GM04504 (cell line): ENCODE results near the gene RANBP3.
A peak's percentile ranks its signal among the peaks of the same experiment; 100 is the strongest.

Experiments used
- DNase-seq: peaks from one replicate; pipeline ENCODE4 v3.0.0-alpha.2; 2012; ENCODE audit warnings: low read depth

RANBP3 gene

GRCh38 chr19:5949792-5950305 lies 28.1 kb downstream of the RANBP3 start:
- DNase-seq = no peak

GRCh38 chr19:5948752-5949564 lies 29.0 kb downstream of the RANBP3 start:
- no peak for DNase-seq

GRCh38 chr19:5947435-5947834 lies 30.5 kb downstream of the RANBP3 start:
- no peak for DNase-seq

GRCh38 chr19:5943623-5944022 lies 34.3 kb downstream of the RANBP3 start:
- no peak for DNase-seq

- no peak for DNase-seq
Observed at GRCh38 chr19:5943045-5943444, 34.9 kb downstream of the RANBP3 start.

- DNase-seq = no peak
Observed at GRCh38 chr19:5941673-5942072, 36.3 kb downstream of the RANBP3 start.

- DNase-seq = no peak
Observed at GRCh38 chr19:5940260-5941208, 37.4 kb downstream of the RANBP3 start.

GRCh38 chr19:5937550-5937949 lies 40.4 kb downstream of the RANBP3 start:
- no peak for DNase-seq

- no peak for DNase-seq
Observed at GRCh38 chr19:5936292-5936592, 41.7 kb downstream of the RANBP3 start.

- DNase-seq = no peak
Observed at GRCh38 chr19:5935473-5936291, 42.3 kb downstream of the RANBP3 start.

GRCh38 chr19:5934774-5935472 lies 43.0 kb downstream of the RANBP3 start:
- DNase-seq = no peak

GRCh38 chr19:5934069-5934401 lies 43.9 kb downstream of the RANBP3 start:
- DNase-seq = no peak

GRCh38 chr19:5933391-5934068 lies 44.4 kb downstream of the RANBP3 start:
- DNase-seq = no peak

GRCh38 chr19:5932609-5933262 lies 45.2 kb downstream of the RANBP3 start:
- DNase-seq = no peak

GRCh38 chr19:5932146-5932545 lies 45.8 kb downstream of the RANBP3 start:
- DNase-seq = no peak

GRCh38 chr19:5931251-5931650 lies 46.7 kb downstream of the RANBP3 start:
- no peak for DNase-seq

GRCh38 chr19:5929625-5930024 lies 48.3 kb downstream of the RANBP3 start:
- no peak for DNase-seq

- no peak for DNase-seq
Observed at GRCh38 chr19:5929179-5929578, 48.8 kb downstream of the RANBP3 start.

GRCh38 chr19:5927441-5927821 lies 50.5 kb downstream of the RANBP3 start:
- no peak for DNase-seq

- peak; percentile 94 for DNase-seq
Observed at GRCh38 chr19:5926641-5927440, 51.1 kb downstream of the RANBP3 start.
